ENCODE data around the gene MLANA.
"Not testable (repeated sequence)": the region's sequence is repeated elsewhere in the genome, so short reads cannot be mapped to it uniquely, and the experiment has no call there.

Gene MLANA

GRCh38 chr9:5869315-5870019 lies 21.2 kb upstream of the MLANA start:
- peak in 1 of 2 donors; percentile 7 for DNase-seq (ENCODE audit: low read depth in 2 of 2)

- DNase-seq (ENCODE audit: low read depth in 2 of 2): no peak
Observed at GRCh38 chr9:5870020-5870339, 20.7 kb upstream of the MLANA start.

DNA sequence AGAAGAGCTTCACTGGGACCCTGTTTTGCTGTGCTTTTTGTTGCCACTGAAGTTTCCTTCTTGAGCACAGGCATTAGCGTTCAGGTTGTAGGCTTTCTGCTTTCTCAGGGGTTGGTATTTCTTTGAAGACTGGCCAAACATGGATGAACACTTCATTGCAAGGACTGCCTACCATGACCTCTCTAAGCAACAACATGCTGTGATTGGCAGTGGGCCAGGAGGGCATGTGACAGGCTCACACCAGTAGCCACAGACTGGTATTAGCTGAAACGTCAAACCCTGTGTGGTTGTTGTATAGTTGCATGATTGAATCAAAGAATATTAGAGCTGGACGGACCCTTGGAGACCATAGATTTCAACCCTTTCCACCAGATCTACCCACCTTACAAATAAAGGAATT lies 20.0 kb upstream of the MLANA start:
- DNase-seq (ENCODE audit: low read depth in 2 of 2): no peak

GRCh38 chr9:5871785-5872184 lies 18.9 kb upstream of the MLANA start:
- no peak for DNase-seq (ENCODE audit: low read depth in 2 of 2)

GRCh38 chr9:5872511-5872910 lies 18.2 kb upstream of the MLANA start:
- DNase-seq (ENCODE audit: low read depth in 2 of 2): no peak

GRCh38 chr9:5873439-5873838 lies 17.2 kb upstream of the MLANA start:
- DNase-seq (ENCODE audit: low read depth in 2 of 2): no peak

- no peak for DNase-seq (ENCODE audit: low read depth in 2 of 2)
Observed at GRCh38 chr9:5874048-5874447, 16.6 kb upstream of the MLANA start.

- no peak for DNase-seq (ENCODE audit: low read depth in 2 of 2)
Observed at GRCh38 chr9:5876026-5876425, 14.7 kb upstream of the MLANA start.

- DNase-seq (ENCODE audit: low read depth in 2 of 2): no peak
Observed at GRCh38 chr9:5876711-5877110, 14.0 kb upstream of the MLANA start.

- DNase-seq (ENCODE audit: low read depth in 2 of 2): no peak
Observed at GRCh38 chr9:5879419-5880181, 11.1 kb upstream of the MLANA start.

GRCh38 chr9:5882244-5883012 lies 8.3 kb upstream of the MLANA start:
- DNase-seq (ENCODE audit: low read depth in 2 of 2): not testable (repeated sequence)

DNA sequence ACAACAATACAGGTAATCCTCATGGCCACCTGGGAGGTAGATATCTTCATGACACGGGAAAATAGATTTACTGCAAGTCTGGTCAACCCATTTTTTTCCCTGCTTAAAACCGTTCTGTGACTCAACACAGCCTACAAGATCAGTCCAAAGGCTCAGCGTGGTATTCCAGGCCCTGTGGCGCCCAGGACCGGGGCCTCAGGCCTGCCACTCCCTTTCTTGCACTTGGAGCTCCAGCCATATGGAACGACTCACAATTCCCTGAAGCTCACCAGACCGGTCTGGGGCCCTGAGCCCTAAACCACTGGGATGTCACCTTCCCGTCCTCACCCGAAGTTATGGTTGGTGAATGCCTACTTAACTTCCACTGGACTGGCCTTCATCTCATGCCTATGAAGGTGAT lies 6.5 kb upstream of the MLANA start:
- no peak for DNase-seq (ENCODE audit: low read depth in 2 of 2)

- DNase-seq (ENCODE audit: low read depth in 2 of 2): peak; percentile 74 to 81
Observed at GRCh38 chr9:5886114-5886939, 4.4 kb upstream of the MLANA start.

DNA sequence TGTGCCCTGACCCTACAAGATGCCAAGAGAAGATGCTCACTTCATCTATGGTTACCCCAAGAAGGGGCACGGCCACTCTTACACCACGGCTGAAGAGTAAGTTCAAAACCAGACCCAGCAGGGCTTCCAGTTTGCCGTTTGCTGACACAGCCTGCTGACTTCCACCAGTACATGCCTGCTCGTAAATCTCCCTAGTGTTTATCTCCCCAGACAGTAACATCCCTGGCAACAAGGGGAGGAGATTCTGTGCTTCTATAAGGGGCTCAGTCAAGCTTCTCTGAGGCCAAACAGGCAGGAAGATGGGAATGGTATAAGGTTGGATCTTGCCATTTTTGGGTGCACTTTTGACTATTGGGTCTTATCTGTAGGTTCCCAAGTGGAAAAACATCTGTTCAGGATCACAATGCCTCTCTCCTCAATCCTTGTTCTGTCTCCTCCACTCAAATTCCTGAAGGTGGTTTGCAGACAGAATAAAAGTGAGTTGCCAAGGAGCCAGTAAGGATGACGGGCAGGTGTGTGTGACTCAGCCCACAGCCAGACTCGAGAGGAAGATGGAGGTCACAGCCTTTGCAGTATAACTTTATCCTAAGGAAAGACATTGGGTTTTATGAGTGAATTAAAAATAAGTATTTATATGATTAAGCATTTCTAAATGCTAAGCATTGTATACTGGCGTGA lies 1.9 kb downstream of the MLANA start:
- no peak for DNase-seq (ENCODE audit: low read depth in 2 of 2)

GRCh38 chr9:5893134-5893505 lies 2.4 kb downstream of the MLANA start:
- no peak for DNase-seq (ENCODE audit: low read depth in 2 of 2)

DNA sequence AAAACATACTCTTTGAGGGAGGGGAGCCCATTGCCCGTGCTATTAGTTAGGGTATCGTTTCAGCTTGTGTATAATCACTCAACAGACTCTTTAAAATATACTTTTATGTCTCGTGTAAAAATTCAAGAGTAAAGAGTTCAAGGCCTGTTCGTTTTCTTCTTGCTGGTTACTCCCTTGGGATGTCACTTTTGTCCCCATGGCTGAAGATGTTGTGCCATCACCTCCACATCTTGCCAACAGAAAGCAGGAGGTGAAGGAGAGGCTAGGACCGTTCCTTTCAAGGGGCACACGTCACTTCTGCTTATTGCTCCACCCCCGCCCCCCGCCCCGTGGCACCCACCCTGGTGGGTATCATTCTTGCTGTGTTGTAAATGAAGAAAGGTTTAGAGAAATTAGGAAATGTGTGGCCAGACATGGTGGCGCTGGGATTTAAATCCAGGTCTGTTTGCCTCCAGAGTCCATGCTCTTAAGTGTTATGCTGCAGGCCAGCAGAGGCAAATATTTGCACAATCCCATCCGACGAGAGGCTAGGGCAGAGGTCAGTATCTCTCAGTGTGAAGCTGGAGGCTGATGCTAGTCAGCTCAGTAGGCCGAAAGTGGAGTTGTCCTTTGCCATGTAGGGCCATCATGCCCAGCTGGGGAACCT lies 3.0 kb downstream of the MLANA start:
- DNase-seq (ENCODE audit: low read depth in 2 of 2): no peak

DNA sequence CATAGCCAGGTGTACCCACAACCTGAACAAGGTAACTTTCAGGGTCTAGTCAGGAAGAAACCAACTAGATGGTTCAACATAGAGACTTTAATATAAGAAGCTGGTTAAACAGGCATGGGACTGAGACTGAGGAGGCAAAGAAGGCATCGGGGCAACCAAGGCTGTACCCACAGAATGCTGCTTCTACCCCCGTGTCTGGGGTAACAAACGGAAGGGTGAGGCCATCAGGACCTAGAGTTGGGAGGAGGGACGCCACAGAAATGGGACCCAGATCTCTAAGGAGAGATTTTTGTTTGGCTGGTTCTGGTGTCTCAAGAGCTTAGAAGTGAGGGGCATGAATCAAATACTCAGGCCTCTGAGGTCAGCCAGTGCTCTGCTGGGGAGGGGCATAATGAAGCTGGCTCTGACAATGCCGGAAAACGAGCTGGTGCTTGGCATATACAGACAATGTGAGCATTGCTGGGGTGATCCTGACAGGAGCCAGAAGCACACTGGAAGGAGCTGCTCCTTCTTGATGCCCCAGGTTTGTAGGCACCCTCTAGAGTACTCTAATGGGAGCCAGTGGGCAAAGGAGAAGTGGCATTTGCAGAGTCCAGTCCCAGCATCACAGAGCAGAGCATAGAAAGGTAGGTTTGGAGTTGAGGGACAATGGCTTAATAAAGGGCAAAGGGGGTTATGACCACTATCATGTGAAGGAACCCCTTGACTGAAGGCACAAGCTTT lies 3.7 kb downstream of the MLANA start:
- no peak for DNase-seq (ENCODE audit: low read depth in 2 of 2)

GRCh38 chr9:5895782-5896181 lies 5.1 kb downstream of the MLANA start:
- DNase-seq (ENCODE audit: low read depth in 2 of 2): no peak

- no peak for DNase-seq (ENCODE audit: low read depth in 2 of 2)
Observed at GRCh38 chr9:5896863-5897262, 6.2 kb downstream of the MLANA start.

- DNase-seq (ENCODE audit: low read depth in 2 of 2): no peak
Observed at GRCh38 chr9:5897851-5898250, 7.2 kb downstream of the MLANA start.

All from stimulated activated CD4-positive, alpha-beta T cell treated with anti-CD3 and anti-CD28 coated beads, Interleukin-1b, Interleukin-23, amount 100 ng/mL, for 4 hours (primary cell).